Measurements from ENCODE around the gene GPC6.
"Not testable (repeated sequence)": the region's sequence is repeated elsewhere in the genome, so short reads cannot be mapped to it uniquely, and the experiment has no call there.

The GPC6 gene

DNA sequence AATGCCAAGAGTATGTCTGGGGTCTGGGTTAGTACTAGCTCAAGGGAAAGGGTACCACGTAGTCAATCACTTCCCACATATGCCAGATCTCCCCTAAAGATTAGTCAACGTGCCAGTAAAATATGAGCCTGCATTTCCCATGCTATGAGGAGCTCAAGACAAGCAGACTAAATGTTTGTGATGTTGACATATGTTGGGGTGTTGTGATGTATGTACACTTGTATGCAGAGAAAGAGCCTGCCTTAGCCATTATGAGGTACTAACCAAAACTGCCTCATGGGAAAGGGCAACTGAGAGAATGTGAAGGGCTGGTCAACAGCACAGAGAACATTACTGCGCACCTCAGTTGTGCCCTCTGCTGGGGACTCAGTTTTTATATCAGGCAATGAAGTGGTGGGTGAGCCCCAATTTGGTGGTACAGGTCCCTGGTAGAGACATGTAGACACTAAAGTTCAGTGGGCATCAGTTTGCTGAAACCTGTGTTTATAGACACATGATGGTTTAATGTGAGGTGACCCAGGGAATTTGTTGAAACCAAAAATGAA, 965.9 kb downstream of the GPC6 start:
- no peak for DNase-seq

DNA sequence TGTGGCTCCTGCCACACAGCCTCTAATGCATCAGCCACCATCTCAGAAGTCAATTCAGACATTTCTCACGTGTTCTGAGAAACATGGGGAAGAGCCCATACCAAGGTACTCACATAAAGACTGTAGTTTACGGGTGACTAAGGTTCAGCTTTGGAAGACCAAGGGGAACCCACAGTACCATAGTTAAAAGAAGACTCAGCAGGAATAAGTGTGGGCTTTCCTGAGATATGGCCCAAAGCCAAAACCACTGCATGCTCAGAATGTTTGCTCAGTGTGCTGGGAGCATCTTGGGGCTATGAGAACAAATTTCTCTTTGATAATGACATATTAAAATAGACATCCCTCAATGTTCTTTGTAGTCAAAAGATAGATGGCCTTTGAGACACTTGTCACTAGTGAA, 969.1 kb downstream of the GPC6 start:
- no peak for DNase-seq

DNA sequence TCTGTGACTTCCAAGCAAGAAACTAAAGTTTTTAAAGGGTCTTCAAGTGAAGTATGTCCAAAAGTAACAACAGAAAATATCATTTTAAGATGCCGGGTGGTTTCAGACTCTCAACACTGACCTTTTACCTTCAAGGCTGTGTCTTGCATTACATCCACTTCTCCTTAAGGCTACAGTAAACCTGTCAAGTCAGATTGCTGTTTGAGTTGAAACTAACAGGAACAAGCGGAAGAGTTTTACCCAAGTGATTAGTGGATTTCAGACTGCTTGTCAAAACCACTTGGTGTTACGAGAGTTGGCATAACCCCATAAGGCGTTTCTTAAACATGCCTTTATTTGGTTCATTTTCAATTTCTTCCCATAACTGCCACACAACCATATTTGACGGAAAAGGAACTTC, 969.8 kb downstream of the GPC6 start:
- DNase-seq, result no peak

DNA sequence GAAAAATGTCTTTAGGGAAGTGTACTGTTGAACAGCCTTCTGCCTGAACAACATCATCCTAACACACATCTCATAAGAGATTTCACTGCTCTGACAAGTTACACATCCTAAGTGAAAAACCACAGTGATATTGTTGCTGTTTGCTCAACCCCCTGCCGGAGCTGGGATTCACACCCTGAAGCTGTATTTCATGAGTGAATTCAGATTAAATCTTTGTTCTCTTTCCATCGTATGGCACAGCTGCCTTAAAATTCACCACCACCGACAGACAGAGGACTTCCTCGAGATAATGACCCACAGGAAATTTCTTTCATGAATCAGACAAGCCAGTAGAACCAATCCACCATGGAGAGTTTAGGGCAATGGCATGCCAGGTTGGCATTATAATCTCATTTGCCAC, 972.1 kb downstream of the GPC6 start:
- peak; percentile 7 for DNase-seq

DNA sequence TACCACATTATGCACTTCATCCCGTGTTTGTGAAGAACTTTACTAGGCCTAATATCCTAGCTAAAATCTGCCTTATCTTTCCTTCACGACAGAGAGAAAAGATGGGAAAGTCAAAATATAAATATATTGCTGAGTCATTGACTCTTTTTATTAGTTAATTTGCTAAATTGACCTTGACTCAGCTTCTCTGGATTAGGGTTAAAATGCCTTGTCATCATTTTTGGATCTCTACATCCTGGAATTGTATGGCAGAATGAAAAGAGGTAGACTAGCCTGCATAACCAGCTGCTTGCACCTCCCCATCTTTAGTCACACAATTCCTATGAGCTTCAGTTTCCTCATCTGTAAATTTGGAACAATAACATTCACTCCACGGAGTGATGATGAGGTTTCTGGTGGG, 972.5 kb downstream of the GPC6 start:
- DNase-seq, result no peak

DNA sequence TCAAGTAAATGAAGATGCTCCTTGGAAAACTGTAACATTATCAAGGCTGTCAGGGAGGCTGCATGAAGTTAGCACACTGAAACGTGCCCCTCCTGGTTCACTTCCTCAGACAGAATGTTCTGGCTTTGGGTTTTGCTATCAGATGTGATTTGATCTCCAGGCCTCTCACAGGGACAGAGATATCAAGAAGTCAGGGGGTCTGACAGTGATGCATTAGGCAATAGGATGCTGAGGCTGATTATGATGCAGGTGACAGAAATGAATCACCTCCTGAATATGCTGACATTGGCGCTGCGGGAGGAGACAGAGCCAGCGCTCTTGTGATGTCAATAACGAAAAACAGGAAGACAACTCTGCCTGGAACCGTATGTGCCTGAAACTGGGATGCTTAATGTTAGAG, 974.4 kb downstream of the GPC6 start:
- no peak for DNase-seq

DNA sequence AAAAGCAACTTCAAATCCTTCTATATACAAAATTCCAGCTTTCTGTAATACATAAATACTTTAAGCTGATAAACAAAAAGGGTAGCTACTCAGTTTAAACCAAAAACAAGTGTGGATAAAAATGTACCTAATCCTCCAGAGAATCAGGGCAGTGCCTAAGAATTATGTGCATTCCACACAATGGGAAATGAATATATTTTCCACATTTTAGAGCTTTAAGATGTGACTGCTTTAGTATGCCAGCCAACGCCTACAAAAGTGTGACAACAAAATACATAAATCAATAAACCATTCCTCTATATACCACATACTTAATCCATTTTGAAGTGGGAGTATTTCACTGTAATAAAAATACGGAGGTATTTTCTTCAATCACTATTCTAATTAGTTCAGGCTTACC, 977.6 kb downstream of the GPC6 start:
- DNase-seq, result no peak

DNA sequence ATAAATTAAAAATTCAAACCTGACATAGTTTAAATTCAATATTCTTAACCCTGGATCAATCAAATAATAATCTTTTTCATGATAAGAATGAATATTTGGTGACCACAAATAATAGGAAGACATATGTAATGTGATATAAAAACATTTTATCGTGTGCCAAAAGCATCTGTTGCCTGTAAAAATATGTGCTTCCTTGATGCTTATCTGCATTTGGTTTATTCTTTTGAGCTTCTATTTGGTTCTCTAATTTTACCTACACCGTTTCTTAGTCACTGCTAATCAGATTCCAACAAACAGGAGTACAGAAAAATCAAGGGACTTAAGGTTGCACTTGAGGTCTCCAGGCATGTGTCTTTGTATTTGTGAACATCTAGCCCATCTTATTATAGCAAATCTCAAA, 978.3 kb downstream of the GPC6 start:
- no peak for DNase-seq

DNA sequence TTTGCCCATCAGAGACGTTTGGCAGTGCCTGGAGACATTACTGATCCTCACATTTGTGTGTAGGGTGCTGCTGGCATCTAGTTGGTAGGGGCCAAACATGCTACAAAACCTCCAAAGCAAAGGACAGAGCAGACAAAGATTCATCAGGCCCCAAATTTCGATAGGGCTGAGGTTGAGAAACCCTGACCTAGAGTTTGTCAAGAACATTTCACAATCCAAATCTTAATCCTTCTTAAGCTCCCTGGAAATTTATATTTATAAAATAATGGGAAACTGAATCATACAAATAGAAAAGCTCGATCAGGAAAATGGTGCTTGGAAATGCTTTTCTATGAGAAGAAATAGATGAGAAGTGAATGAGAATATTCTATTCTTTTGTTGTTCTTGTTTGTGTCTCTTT, 979.3 kb downstream of the GPC6 start:
- no peak for DNase-seq

DNA sequence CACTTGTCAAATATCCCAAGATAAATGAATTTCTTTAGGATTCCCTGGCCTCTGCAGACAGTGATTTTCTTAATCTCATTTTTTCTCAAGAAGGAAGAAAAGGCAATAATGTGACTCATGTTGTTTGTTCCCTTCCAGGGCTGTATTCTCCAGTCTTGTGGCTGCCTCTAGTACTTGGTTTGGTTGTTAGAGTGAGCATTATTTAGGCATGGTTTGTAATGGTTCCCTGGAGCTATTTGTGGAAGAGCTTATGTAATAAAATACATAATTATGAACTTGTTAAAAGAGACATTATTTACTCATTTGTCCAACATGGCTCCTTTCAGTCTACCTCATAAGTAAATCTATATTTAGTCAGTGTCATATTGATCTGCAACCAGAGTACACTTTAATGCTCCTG, 982.5 kb downstream of the GPC6 start:
- no peak for DNase-seq

DNA sequence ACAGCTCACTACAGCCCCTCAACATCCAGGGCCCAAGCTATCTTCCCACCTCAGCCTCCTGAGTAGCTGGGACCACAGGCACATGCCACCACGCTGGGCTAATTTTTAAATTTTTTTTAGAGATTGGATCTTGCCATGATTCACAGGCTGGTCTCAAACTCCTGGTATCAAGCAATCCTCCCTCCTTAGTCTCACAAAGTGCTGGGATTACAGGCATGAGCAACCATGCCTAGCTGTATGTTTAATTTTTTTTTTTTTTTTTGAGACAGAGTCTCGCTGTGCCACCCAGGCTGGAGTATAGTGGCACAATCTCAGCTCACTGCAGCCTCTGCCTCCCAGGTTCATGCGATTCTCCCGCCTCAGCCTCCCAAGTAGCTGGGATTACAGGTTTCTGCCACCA, 983.3 kb downstream of the GPC6 start:
- not testable (repeated sequence) for DNase-seq

DNA sequence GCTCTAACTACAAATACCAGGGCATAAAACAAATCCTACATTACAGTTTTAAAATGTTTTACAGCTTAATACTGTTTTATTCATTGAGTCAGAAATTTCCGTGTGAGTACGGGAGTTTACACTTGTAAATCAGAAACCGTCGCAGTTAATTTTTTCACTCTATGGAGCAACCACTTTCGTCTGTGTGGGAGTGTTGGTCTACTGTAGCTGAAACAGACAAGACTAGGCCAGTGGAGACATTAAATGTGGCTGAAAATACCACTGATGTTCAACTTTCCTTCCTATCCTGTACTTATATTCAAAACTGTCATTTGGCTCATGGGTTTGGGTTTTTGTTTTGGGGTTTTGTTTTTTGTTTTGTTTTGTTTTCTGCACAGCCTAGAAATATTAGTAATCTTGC, 984.2 kb downstream of the GPC6 start:
- no peak for DNase-seq

DNA sequence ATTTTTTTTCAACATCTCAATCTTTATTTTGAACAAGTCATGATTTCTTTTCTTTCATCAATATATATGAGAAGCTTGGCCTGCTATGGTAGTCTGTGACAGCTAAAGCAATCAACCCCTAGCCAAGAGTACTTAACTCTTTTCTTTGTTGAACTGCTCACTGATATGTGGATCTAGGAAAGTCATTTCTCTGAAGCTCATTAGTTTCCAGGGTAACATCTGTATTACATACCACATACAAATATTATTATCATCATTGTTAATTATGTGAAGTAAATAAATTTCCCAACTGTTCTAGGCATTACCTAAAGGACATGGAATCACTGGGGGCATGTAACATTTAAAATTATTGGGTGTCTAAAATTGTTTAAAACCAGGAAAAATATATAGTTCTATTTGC, 985.6 kb downstream of the GPC6 start:
- DNase-seq, result no peak

DNA sequence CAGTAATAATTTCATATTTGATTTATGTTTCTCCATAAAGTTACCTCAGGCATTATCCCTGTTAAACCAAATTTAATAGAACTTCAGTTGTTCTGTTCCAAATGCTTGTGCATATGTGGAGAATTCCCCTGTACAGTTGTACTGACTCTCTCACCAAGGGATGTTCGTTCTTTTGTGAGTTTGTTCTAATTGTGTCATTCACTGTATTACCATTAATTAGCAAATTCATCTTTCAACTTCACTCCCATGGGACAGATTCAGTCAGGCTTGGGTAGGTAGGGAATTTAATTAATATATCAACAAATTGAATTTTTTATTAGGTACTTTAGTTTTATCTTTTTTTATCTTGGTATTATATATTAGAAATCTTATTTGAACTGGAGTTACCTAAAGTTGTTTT, 987.5 kb downstream of the GPC6 start:
- no peak for DNase-seq

DNA sequence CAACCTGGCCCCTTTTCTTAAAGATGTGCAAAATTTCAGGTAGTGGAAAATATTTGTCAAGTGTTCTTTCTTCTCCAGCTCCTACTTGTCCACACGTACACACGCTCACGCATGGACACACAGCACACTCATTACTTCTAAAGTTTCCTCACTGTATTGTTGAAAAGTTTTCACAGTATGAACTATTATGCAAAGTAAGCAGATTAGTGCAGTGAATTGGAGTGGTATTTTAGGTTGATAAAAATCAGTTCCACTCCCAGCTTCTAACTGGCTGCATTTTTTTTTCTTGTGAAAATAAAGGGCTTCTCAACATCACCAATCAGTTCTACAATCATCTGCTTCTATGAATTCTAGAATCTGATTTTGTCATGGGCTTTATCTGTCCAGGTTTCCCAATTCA, 988.4 kb downstream of the GPC6 start:
- DNase-seq, result no peak

DNA sequence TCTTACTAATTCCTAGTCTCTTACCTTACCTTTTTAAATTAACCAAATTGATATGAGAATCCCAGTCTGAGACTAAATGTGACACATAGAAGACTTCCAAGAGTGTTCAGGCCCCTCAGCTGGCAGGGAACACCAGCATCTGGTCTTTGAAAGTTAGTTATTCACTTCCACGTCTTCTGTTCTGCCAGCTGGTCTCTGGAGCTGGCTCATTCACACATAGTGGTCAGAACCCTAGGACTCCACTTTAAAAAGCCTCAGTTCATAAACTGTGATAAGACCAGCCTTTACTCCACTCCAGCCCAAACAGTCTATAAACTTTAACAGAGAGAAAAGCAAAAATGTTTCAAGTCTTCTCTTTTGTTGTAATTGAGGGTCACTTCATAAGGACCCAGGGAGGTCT, 989.9 kb downstream of the GPC6 start:
- no peak for DNase-seq

DNA sequence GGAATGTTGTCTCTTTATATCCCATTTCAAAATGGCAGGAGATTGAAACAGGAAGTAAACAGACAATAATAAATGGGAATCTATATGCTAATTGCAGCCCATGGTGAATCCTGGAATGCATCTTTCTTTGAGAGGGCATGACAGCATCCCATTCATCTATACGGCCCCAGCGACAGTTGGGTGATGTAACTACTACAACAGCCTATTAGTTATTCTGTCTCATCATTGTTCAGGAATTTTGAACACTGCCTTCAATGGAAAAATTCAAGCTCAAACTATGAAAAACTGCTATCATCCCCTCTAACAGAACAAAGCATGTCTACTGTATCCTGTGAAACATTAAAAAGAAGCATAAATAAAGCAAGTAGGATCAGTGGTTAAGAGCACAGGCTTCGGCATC, 990.8 kb downstream of the GPC6 start:
- no peak for DNase-seq

DNA sequence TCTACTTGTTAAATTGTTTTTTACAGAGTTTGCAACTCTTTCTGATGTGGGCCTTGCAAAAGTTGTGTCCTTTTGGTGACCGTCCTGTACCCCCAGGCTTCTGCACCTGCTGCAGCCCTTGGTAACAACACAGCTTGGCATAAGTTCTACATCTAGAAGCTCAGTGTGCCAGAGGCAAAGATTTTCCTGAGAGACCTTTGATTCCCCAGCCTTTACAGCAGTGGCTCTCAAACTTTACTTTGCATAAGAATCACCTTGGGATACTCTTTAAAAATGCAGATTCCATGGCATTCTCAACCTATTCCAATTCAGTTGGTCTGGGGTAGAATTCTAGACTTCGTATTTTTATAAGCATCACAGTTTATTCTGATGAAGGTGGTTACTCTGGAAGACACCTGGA, 991.9 kb downstream of the GPC6 start:
- DNase-seq, result no peak

DNA sequence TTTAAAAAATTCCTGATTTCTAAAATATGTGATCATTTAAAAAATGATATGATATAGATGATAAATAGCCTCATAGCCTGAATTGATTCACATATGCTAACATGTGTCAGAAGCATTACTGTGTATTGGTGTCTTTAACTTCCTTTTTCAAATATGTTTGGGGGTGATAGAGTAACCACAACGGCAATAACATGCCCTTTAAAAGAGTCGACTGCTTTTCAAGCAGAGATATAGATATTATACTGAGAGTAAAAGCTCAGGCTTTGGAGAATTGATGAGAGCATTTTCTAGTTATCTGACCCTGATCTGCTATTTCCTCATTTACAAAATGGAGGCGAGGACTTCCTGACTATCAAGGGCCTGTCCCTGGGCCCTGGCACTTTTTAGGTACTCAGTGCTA, 992.3 kb downstream of the GPC6 start:
- no peak for DNase-seq

DNA sequence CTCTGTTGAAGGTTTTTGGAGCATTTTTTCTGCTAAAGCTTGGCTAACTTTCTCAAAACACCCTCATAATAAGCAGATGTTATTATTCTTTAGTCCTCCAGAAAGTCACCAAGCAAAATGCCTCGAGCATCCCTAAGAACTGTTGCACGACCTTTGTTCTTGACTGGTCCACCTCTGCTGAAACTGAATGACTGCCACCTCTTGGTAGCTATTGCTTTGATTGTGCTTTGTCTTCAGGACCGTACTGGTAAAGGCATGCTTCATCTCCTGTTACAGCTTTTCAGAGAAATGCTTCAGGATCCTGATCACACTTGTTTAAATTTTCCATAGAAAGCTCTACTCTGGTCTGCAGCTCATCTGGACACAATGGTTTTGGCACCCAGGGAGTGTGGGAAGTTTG, 998.1 kb downstream of the GPC6 start:
- DNase-seq, result no peak

DNA sequence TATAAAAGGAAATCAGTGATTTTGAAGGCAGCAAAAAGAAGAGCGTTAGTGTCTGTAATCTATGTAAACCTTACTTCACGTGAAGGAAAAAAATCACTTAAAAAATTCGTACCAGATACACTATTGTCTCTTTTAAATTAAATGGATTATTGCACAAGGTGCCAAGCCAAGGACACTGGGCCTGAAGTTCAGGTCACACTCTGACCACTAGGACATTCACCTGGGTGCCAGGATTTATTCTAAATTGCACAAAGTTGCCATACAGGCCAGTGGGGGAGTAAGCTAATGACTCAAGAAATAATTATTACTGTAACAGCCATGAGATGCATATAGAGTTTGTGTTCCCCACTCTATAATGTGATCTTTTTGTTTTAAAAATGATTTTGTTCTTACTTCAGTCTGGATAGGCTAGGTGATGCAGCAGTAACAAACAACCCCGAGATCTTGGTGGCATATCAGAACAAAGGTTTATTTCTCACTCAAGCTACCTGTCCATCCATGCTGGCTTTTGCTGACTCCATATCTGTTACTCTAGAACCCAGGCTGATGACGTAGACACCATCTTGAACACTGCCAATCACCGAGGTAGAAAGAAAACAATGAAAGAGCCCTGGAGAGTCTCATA, 1000.8 kb downstream of the GPC6 start:
- DNase-seq, result no peak

DNA sequence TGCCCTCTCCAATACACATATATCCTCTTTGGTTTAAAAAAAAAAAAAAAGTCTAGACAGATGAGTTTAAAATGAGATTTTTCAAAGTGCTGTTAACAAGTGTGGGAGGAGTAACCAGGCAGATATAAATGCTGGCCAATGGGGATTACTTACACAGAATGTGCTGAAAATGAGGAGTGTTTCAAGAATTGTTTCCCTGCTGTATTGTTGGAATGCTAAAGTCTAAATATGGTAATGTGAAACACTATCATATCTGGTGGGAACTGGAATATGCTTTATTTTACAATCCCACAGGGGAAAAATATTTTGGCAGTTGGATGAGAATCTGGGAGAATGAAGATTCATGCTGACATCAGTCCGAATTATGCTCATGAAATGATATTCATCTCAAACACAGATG, 1002.2 kb downstream of the GPC6 start:
- DNase-seq, result no peak

DNA sequence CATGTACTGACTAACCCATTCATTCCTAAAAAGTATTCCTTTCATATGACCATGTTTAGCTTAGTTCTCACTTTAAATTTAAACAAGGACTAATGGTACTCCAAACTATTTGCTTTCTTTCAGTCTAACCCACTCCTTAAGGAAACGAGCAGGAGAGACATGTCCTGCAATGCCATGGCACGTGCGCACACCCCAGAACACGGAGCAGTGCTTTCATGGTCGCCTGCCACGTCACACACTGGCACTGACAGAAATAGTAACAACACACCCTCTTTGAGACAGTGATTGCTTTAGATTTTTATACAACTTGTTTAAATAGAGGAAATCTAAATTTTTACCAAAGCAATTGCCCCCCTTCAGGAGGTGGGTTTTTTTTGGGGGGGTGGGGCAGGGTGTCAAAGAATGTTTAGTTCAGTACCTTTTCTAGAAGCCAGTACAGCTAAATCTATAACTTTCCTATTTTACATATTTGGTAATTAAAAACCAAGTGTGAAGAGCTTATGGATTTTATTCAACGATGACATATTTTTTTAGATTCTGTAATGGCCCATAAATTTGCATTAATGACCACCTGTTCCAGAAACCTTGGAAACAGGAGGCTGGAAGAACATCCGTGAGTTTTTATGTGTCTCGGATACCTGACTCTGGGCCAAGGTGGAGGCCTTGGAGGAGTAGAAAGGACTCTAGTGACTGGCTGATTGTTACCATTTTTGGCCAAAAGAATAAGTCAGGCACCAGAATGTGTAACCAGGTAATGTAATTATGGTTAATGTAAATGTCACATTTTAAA, 1005.7 kb downstream of the GPC6 start:
- no peak for DNase-seq

DNA sequence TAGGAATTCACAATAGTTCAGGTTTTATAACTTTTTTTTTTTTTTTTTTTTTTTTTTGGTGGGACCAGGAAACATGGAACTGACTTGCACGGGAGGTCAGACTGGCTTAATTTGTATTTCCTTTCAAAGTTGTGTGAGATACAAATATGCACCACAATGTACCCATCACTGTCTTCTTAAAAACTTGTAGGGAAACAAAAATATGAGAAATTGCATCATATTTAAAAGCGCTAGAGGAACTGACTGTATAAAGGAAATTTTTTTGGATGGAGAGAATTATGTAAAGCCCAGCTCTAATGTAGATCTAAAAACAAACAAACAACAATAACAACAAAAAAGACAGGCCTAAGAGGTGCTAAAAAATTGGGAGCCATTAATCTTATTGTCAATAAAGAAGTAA, 1006.3 kb downstream of the GPC6 start:
- DNase-seq, result no peak

DNA sequence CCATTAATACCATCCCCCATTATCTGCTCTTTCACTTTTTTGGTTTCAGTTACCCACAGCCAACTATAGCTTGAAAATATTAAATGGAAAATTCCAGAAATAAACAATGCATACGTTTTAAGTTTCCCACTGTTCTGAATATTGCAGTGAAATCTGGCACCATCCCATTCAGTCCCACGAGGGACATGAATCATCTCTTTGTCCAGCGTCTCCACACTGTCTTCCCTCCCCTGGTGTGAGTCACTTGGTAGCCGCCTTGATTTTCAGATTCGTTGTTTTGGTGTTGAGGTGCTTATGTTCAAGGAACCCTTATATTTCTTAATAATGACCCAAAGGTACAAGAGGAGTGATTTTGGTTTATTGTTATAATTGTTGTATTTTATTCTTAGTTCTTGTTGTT, 1006.8 kb downstream of the GPC6 start:
- DNase-seq, result no peak
